PC-3 (cell line): Measurements from ENCODE around the gene SYNGR3. TPM values are rescaled to one million over a fixed set of nuclear protein-coding genes. Genes with fewer than 3 reads are reported as not detected.

Source experiments
- ATAC-seq: fragments of 200-7000 bp; cut with Tn5 transposase; 2 replicates; pipeline ENCODE4 v1.9.1; 2020; ENCODE audit warnings: mild to moderate bottlenecking, moderate library complexity
- BruUV-seq: library from RNA; stranded (reverse); fragments of 400-500 nt; replicated peaks from 2 replicates; lab custom pipeline; 2021; lab: Mats Ljungman, UMichigan
- CTCF ChIA-PET: fragments of 300-600 bp; sonication (Branson Sonifier 250); formaldehyde crosslinking; loops from one replicate; lab custom pipeline; 2022; ENCODE audit warnings: antibody characterized with exemption; lab: Charles Lee
- POLR2A ChIA-PET: fragments of 300-600 bp; sonication (Branson Sonifier 250); formaldehyde crosslinking; loops from one replicate; lab custom pipeline; 2022; ENCODE audit warnings: antibody characterized with exemption; ENCODE audit not compliant: unreplicated experiment; lab: Charles Lee
- DNase-seq: peaks from one replicate; pipeline ENCODE4 v3.0.0-alpha.2; 2015
- H2AFZ ChIP-seq: fragments of 300-600 bp; sonication (generic); 2 replicates; pipeline ENCODE4 v1.6.0; 2016; ENCODE audit warnings: antibody characterized with exemption, low read length
- H3F3A ChIP-seq: fragments of 300-600 bp; sonication (generic); one replicate; pipeline ENCODE4 v1.6.0; 2017; ENCODE audit warnings: antibody characterized with exemption, low read length, control low read depth, mild to moderate bottlenecking; ENCODE audit not compliant: unreplicated experiment
- H3K27ac ChIP-seq: fragments of 300-600 bp; sonication (generic); 2 replicates; pipeline ENCODE4 v1.5.1; 2016; ENCODE audit warnings: mild to moderate bottlenecking, low read length
- H3K27me3 ChIP-seq: fragments of 300-600 bp; sonication (generic); 2 replicates; pipeline ENCODE4 v1.6.1; 2016; ENCODE audit warnings: low read length, mixed read lengths
- H3K36me3 ChIP-seq: fragments of 300-600 bp; sonication (generic); 2 replicates; pipeline ENCODE4 v1.6.1; 2016; ENCODE audit warnings: low read depth, mixed run types, low read length, mixed read lengths
- H3K4me1 ChIP-seq: fragments of 300-600 bp; sonication (generic); 2 replicates; pipeline ENCODE4 v1.5.1; 2016; ENCODE audit warnings: low read length; ENCODE audit not compliant: insufficient read depth
- H3K4me2 ChIP-seq: fragments of 300-600 bp; sonication (generic); 2 replicates; pipeline ENCODE4 v1.6.0; 2016; ENCODE audit warnings: low read length
- H3K4me3 ChIP-seq: fragments of 300-600 bp; sonication (generic); 2 replicates; pipeline ENCODE4 v1.5.1; 2016; ENCODE audit warnings: mild to moderate bottlenecking, low read length, mixed read lengths
- H3K79me2 ChIP-seq: fragments of 300-600 bp; sonication (generic); 2 replicates; pipeline ENCODE4 v1.6.1; 2017; ENCODE audit warnings: low read length, mixed read lengths
- H3K9ac ChIP-seq: fragments of 300-600 bp; sonication (generic); 2 replicates; pipeline ENCODE4 v1.6.0; 2016; ENCODE audit warnings: mild to moderate bottlenecking, low read length
- H3K9me2 ChIP-seq: fragments of 300-600 bp; sonication (generic); replicated peaks from 2 replicates; pipeline ENCODE4 v1.6.1; 2016; ENCODE audit warnings: mixed run types, low read length, mixed read lengths
- H3K9me3 ChIP-seq: fragments of 300-600 bp; sonication (generic); 2 replicates; pipeline ENCODE4 v1.6.1; 2016; ENCODE audit warnings: low read length, mixed read lengths
- H4K20me1 ChIP-seq: fragments of 300-600 bp; sonication (generic); 2 replicates; pipeline ENCODE4 v1.6.1; 2016; ENCODE audit warnings: low read length, mixed read lengths
- CTCF ChIP-seq: fragments of 300-600 bp; sonication (generic); conservative IDR thresholded peaks from 2 replicates; pipeline ENCODE4 v1.5.1; 2017; ENCODE audit warnings: antibody characterized with exemption, low read depth, mild to moderate bottlenecking, low read length
- EZH2 ChIP-seq: fragments of 300-600 bp; sonication (generic); IDR thresholded peaks from one replicate; pipeline ENCODE4 v1.6.1; 2017; ENCODE audit warnings: antibody characterized with exemption, mild to moderate bottlenecking, low read length; ENCODE audit not compliant: unreplicated experiment
- EZH2phosphoT487 ChIP-seq: fragments of 300-600 bp; sonication (generic); IDR thresholded peaks from 2 replicates; pipeline ENCODE4 v1.6.1; 2018; ENCODE audit warnings: mild to moderate bottlenecking, antibody characterized with exemption, low read length, borderline replicate concordance
- intact Hi-C: fragments of 100-400 bp; cut with micrococcal nuclease; formaldehyde crosslinking; loops from 2 replicates; pipeline ENCODE4 v1.9.0; 2023
- total RNA-seq: library from RNA; depleted of rRNA; stranded (reverse); fragments of >200 nt; gene quantifications from 2 replicates; pipeline ENCODE4 v1.2.3, GENCODE V29; 2014

SYNGR3 gene
- total RNA-seq, 1 experiment from 2014 or later = 1.5 TPM

GRCh38 chr16:1958715-1959268 lies 31.0 kb upstream of the SYNGR3 start:
- no peak for ATAC-seq
- POLR2A ChIA-PET = no interaction called here
- intact Hi-C loops = no loop called here
- peaks cover 5% of the 10 kb centered on the region; the same call in 1 of the 2 replicates for H3K4me1 ChIP-seq
- BruUV-seq = no TSS peak
- peak overlapping the region; percentile 91; the same call in 1 of the 2 replicates for H3K4me3 ChIP-seq
- CTCF ChIA-PET = no interaction called here
- no peaks in the 10 kb centered on the region for H3K9me3 ChIP-seq
- H3K27ac ChIP-seq = no peak overlapping the region
- H3K36me3 ChIP-seq = peaks cover 18% of the 10 kb centered on the region
- H3K79me2 ChIP-seq = peaks cover 33% of the 10 kb centered on the region
- no peak for DNase-seq
- peak overlapping the region; percentile 70 for H2AFZ ChIP-seq
- peak overlapping the region; percentile 90; the same call in 1 of the 2 replicates for H3K9ac ChIP-seq
- no peaks in the 10 kb centered on the region for H3K9me2 ChIP-seq
- TF ChIP-seq EZH2phosphoT487 (no peak), CTCF (no peak), EZH2 (no peak)
- H3K27me3 ChIP-seq = no peaks in the 10 kb centered on the region
- H3F3A ChIP-seq = peaks cover 15% of the 10 kb centered on the region
- H3K4me2 ChIP-seq = peak overlapping the region; percentile 90
- peaks cover 15% of the 10 kb centered on the region for H4K20me1 ChIP-seq

- H4K20me1 ChIP-seq = peaks cover 19% of the 10 kb centered on the region
- intact Hi-C loops = no loop called here
- peak within 1 kb of the TSS; percentile 90 for H3K9ac ChIP-seq
- H3F3A ChIP-seq = peaks cover 16% of the 10 kb centered on the region
- peak within 1 kb of the TSS; percentile 91 for H3K4me3 ChIP-seq
- BruUV-seq = no TSS peak
- H3K9me2 ChIP-seq = no peaks in the 10 kb centered on the region
- no peak within 1 kb of the TSS for H3K27ac ChIP-seq
- peaks cover 5% of the 10 kb centered on the region; the same call in 1 of the 2 replicates for H3K4me1 ChIP-seq
- ChIA-PET POLR2A (no interaction called here), CTCF (no interaction called here)
- no peaks in the 10 kb centered on the region for H3K9me3 ChIP-seq
- peaks cover 40% of the 10 kb centered on the region for H3K79me2 ChIP-seq
- peak within 1 kb of the TSS; percentile 70 for H2AFZ ChIP-seq
- DNase-seq (peak; percentile 88), ATAC-seq (peak; percentile 77)
- H3K36me3 ChIP-seq = peaks cover 22% of the 10 kb centered on the region
- peak within 1 kb of the TSS; percentile 90 for H3K4me2 ChIP-seq
- H3K27me3 ChIP-seq = no peaks in the 10 kb centered on the region
- TF ChIP-seq CTCF (peak; percentile 74), EZH2 (no peak), EZH2phosphoT487 (no peak)
Measured at GRCh38 chr16:1959269-1960039, 30.3 kb upstream of the SYNGR3 start, which contains the start of gene NDUFB10. Gene NDUFB10 (plus strand): TSS chr16:1959538. CDS start chr16:1959625, 87 bp downstream.
